Effector CD4-positive, alpha-beta T cell (primary cell): ENCODE data around the gene GIT1.

Experiments
- DNase-seq: peaks from one replicate; pipeline ENCODE4 v3.0.0-alpha.2; 2020

GIT1 gene

DNA sequence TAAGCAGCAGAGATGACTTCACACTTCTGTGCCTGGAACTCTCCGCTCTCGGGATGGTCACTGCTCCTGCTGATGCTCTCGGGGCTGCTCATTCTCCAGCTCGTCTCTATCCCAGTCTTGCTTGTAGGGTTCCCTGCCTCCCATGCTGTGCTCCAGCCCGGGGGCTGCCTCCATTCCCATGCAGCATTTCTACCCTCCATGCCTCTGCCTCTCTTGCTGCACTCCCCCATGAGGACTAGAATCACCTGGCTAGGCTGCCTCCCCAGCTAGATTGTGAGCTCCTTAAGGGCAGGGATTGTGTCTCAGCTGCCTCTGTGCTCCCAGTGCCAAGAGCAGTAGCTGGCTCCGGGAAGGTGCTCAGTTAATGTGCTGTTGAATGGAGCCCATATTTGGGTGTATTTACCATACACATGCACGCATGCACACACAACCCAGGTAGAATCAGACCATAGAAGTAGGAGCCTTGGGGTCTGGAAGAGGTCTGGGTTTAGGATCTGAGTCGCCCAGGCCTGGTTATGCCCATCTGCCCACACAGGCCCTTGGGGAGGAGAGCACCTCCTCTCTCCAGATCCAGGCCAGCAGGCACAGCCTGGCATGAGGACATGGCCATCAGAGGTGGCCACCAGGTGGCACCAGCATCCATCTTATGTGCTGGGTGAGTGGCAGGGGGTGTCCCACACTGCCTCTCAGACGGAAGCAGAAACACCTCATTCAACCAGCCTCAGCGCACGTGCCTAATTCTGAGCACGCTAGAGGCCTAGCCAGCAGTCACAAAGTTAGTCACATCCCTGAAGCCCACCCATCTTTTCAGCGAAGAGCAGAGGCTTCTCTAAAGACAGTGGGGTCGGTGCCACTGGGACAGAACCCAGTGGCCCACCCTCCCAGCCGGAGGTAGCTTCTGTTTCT lies 9.3 kb downstream of the GIT1 start:
- peak; percentile 91 for DNase-seq

DNA sequence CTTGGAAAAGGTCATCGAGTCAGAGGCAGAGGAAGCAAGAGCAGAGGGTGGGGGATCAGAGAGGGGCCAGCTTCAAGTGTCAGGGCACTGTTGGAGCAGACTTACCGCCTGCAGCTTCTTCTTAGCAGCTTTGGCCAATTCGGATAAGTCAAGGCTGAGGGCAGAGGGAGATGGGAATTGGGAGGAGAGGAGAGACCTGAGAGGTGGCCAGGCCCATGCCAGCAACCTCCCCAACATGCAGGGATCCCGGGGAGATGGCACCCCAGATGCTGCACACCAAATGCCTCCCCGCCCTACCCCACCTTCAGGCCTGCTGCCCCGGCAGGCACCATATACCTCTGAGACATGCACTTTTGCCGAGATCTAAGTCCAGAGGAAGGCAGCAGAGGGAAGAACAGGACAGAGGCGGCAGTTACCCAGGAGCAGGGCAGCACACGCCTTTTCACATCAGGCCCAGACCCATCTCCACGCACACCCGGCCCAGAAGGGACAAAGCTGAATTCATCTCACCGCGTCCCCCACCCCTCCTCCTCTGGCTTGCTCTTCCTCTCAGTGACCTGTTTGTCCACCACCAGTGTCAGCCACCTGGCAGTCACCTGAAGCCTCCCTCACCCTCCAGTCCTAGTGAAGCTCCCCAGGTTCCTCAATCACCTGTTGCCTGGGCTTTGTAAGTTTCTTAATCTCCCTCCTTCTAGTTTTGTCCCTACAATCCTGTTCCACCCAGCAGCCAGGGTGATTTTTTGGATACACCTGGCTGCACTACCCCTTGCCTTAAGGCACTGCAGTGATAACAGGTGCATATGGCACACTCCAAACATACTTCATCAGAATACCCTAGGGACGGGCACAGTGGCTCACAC lies 10.6 kb downstream of the GIT1 start:
- no peak for DNase-seq

DNA sequence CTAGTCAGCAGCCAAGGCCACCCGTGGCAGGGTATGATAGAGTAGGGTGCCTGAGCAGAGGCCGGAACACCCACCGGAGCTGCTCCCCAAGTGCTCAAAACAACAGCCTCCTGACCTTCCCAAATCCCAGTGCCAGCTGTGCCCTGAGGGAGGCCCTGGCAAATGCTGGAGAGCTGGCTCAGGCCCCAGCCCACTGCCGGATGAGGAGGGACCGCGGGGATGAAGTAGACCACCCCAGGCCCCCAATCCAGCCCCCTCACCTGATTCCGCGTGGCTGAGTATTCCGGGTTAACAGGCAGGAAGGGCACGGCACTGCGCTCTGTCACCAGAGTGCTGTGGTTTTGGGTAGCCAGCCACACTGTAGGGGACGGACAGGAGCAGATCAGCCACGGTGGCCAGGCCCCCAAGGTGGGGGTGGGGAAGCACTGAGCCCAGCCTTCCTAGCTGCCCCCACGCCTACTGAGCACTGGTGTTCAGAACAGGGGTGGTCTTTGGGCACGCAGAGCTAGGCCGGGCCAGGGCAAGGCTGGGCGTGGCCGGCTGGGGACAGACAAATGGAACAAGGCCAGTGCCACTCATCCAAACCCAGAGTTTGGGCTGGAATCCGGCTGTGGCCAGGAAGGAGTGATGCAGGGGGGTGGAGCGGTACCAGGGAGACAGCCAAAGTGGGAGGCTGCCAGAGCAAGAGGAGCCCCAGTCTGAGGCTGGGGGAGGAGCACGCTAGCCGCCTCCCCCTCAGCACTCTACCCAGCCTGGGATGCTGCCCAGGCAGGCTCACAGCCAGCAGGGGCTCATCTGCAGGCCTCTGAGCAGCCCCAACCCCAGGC lies 11.8 kb downstream of the GIT1 start:
- DNase-seq: no peak

DNA sequence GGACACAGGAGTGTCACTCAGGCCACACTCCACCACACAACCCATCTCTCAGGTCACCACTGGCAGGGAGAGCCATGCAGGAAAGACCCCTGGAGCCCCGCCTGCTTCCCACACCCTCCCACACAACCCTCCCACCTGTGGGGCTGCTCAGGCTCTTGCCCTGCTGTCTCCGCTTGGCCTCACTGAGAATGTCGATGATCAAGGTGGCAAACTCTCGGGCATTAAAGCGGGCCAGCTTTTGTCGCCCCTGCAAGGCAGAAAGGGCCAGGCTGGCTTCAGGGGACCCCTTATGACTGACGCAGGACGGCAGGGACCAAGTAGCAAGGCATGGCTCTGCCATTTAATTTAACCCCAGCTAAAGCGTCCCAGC lies 12.5 kb downstream of the GIT1 start:
- DNase-seq: no peak

- DNase-seq: no peak
These were observed 13.0 kb downstream of the GIT1 start for GRCh38 chr17:29576214-29577000.

GRCh38 chr17:29575511-29576213 lies 13.8 kb downstream of the GIT1 start:
- DNase-seq: no peak

- DNase-seq: no peak
These were observed 14.5 kb downstream of the GIT1 start for GRCh38 chr17:29574732-29575510.

DNA sequence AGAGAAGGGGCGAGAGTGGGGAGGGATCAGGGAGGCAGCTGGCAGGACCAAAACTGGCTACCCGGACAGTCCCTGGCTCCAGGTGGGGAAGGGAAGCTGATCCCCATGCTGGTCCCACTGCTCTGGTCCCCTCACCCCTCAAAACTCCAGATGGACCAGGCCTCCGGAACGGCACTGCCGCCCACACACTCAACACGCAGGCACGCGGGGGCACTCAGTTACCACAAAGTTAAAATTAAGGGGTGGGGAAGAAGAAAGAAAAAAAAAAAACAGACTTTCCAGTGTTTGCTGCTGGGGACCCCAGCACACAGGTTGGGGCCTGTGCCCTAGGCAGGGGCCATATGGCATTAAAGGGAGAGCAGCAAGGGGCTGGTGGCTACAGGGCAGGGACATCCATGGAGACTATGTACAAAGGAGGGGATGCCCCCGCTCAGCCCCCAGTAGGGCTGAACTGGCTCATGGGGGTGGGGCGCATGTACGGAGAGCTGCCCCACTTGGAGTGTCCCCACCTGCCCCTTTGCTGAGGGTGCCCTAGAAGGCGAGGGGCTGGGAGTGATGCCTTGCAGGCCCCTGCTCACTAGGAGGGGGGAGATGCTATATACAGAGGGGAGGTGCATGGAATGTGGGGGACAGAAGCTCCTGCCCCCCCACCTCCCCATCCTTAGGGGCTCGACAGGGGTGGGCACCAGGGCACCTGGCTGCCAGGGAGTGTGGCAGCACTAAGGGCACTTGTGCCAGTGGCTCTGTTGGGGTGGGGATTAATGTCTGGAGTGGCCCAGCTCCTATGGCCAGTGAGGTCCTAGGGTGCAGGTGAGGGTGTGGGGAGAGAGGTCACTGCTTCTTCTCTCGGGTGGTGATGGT lies 15.3 kb downstream of the GIT1 start:
- DNase-seq: no peak

DNA sequence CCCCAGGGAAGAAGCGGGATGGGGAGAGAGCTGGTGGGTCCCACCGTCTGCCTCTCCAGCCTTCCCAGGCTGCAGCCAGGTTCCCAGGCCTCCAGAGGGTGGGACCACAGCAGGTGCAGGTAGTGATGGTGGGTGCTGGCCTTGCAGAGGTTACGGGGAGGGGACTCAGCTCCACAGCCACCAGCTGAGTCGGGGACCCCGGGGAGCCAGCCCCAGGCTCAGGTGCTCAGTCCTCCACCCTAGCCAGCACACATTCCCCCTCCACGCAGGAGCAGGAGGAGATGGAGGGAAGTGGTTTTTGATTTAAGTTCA lies 15.9 kb downstream of the GIT1 start:
- no peak for DNase-seq

GRCh38 chr17:29572691-29573557 lies 16.5 kb downstream of the GIT1 start:
- peak; percentile 27 for DNase-seq

DNA sequence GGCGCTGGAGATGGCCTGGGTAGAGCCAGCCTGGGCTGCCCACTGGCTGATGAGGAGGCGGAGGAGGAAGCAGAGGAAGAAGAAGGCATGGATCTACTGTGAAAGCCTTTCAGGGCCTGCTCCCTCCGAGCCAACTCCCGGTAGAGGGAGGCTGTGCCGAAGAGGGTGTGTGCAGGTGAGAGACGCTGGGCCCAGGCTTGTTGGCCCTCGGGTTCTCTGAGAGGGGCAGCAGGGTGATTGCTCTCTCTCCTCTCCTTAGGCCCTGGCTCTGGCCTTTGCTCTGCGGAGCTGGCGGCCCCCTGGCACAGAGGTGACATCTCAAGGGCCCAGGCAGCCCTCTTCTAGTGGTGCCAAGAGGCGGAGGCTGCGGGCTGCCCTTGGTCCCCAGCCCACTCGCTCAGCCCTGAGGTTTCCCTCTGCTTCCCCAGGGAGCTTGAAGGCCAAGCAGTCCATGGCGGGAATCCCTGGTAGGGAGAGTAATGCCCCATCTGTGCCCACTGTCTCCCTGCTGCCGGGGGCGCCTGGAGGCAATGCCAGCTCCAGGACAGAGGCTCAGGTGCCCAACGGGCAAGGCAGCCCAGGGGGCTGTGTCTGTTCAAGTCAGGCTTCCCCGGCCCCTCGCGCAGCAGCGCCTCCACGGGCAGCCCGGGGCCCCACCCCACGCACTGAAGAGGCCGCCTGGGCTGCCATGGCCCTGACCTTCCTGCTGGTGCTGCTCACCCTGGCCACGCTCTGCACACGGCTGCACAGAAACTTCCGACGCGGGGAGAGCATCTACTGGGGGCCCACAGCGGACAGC lies 17.4 kb downstream of the GIT1 start:
- no peak for DNase-seq

DNA sequence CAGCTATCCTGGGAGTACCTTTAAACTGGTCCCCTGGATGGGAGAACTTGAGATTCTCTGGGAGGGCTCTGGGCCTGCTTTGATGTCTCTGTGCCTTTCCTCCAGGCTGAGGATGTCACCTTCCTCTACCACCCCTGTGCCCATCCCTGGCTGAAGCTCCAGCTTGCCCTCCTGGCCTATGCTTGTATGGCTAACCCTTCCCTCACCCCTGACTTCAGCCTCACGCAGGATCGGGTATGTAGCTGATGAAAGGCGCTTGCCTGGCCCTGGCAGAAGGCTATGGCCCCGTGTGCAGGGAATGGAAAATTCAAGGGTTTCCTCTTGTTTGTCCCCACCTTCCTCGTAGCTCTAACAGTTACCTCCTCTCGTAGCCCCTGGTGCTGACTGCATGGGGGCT lies 18.0 kb downstream of the GIT1 start:
- DNase-seq: no peak

GRCh38 chr17:29570521-29570920 lies 18.9 kb downstream of the GIT1 start:
- DNase-seq: no peak

DNA sequence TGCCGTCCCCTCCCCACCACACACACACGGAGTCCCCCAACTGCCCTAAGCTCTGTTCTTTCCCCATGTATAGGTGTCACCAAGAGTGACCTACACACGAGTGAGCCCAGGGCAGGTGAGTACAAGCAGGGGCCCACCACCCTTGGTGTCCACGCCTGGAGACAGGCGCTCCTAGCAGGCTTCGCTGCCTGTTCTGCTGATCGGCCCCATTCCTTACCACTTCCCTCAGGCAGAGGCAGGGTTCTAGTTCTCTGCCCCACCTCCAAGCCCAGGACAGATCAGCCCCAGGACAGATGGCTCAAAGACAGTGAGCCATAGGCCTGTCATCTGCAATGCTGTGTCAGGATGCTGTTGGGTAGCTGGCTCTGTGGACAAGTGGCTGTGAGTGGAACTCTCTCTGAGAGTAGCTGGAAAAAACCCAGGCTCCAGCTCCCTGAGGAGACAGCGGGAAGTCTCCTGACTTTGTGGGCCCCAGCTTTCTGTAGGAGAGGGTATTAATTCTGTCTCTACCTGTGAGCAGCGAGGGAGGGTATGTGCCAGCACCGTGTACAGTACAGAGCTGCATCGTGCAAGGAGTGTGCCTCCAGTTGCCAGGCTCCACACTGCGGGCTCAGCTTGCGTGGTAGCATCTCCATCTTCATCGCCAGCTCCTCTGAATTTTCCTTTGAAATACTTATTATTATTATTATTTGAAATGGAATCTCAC lies 20.1 kb downstream of the GIT1 start:
- DNase-seq: no peak

GRCh38 chr17:29568331-29569244 lies 20.9 kb downstream of the GIT1 start, which contains the start of gene TP53I13:
Gene TP53I13, plus strand, starts transcription at chr17:29568701. Its CDS starts 58 bp downstream, at chr17:29568759.
- peak; percentile 80 for DNase-seq
